ENCODE measurements around the gene PXDN.

The PXDN gene

GRCh38 chr2:1661891-1662605, 82.3 kb downstream of the PXDN start:
- DNase-seq: no peak
- ATAC-seq: no peak

- ATAC-seq (no peak), DNase-seq (no peak)
Observed at GRCh38 chr2:1660656-1661640, 83.4 kb downstream of the PXDN start.

DNA sequence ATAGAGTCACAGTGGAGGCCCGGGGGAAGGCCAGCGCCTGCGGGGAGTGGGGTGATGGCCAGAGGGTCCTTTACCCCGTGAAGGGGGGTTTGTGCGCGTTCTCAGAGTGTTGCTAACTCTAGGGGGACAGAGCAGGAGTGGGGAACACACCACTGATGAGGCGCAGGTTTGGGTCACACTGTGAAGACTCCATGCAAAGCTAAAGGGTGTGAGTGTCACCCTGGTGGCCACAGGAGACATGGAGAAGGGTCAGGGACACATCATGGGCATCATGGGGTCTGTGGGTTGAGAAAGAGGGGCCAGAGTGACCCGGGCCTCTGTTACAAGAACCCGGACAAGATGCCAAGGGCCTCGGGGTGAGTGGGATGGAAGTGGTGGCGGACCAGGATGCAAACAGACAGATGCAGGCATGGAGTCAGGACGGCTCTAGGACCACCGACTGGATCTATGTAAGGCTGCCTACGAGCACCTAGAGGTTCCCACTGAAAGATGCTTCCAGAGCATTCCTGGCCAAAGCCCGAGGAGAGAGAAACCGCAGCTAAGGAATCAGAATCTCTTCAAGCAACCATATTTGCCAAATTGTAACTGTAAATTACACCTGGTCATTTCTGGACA, 84.3 kb downstream of the PXDN start:
- DNase-seq: no peak
- ATAC-seq: no peak

- no peak for ATAC-seq
- DNase-seq: no peak
Observed at GRCh38 chr2:1658394-1659151, 85.7 kb downstream of the PXDN start.

DNA sequence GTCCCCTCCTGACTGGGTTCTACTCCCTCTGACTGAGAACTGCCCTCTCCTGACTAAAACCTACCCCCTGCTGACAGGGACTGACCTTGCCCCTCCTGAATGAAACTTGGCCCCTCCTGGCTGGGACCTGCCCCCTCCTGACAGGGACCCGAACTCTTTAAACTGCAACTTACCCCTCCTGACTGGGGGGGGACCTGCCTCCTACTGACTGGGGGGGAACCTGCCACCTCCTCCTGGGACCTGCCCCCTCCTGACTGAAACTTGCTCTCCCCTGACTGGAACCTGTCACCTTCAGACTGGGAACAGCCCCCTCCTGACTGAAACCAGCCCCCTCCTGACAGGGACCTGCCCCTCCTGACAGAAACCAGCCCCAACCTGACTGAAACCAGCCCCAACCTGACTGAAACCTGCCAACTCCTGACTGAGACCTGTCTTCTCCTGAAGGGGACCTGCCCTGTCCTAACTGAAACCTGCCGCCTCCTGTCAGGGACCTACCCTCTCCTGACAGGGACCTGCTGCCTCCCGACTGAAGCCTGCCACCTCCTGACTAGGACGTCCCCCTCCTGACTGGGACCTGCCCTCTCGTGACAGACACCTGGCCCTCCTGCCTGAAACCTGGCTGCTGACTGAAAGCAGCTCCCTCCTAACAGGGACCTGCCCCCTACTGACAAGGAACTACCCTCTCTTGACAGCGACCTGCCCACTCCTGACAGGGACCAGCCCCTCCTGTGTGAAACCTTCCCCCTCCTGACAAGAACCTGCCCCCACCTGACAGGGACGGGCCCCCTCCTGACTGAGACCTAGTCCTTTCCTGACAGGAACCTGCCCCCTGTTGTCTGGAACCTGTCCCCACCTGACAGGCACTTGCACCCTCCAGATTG, 87.1 kb downstream of the PXDN start:
- DNase-seq (no peak), ATAC-seq (no peak)

- DNase-seq (no peak), ATAC-seq (no peak)
Observed at GRCh38 chr2:1656326-1656960, 87.9 kb downstream of the PXDN start.

GRCh38 chr2:1655461-1655860, 88.9 kb downstream of the PXDN start:
- no peak for ATAC-seq
- DNase-seq: no peak

DNA sequence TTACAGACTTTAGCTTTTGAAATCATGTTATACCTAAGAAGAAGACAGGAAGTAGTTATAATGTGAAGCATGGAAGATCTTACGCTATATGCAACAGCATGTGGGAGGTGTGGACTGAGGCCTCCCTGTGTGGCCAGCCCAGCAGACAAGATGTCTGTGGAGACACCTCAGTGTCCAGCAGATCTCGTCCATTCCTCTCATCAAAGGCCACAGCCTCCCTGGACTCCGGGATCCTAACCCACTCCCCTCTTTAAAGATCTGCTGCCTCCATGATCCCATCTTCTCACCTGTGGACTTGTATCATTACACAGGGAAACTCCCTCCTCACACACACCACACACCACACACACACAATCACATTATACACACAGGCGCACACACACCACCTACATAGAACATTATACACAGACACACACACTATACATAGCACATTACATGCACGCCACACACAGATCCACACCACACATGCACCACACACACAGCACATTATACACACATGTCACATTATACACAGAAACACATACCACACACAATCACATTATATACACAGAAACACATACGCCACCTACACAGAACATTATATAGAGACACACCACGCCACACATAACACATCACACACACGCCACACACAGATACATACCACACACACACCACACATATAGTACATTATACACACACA, 89.5 kb downstream of the PXDN start:
- no peak for ATAC-seq
- no peak for DNase-seq

DNA sequence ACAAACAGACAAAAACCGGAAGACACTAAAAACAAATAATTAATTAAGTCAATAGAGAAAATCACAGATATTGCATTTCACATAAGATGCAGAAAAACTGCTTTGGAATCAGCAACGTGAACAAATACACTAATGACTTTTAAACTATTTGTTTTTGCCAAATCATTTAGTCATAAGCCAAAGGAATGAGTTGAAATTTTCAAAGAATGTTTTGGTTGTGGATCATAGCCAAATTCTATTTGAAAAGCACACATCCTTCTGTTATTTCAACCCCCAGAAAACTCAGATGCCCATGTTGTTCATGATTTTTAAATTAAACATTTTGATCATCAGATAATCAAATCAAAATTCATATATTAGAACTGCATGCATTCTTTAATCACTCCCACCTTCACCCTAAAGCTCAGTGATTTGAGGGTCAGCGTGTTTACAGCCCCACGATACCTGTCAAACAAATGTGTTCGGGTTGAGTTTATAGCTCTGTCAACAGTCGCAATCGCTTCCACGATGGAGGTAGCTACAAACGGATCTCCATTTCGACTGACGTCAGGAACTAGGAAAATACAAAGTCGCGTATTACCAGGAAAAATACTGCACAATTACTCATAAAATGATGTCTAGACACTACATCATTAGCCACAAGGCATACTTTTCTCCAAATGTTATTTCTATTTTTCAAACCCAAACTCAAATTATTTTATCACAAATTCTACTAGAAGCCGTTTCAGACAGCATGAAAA, 90.2 kb downstream of the PXDN start:
- ATAC-seq: no peak
- no peak for DNase-seq

DNA sequence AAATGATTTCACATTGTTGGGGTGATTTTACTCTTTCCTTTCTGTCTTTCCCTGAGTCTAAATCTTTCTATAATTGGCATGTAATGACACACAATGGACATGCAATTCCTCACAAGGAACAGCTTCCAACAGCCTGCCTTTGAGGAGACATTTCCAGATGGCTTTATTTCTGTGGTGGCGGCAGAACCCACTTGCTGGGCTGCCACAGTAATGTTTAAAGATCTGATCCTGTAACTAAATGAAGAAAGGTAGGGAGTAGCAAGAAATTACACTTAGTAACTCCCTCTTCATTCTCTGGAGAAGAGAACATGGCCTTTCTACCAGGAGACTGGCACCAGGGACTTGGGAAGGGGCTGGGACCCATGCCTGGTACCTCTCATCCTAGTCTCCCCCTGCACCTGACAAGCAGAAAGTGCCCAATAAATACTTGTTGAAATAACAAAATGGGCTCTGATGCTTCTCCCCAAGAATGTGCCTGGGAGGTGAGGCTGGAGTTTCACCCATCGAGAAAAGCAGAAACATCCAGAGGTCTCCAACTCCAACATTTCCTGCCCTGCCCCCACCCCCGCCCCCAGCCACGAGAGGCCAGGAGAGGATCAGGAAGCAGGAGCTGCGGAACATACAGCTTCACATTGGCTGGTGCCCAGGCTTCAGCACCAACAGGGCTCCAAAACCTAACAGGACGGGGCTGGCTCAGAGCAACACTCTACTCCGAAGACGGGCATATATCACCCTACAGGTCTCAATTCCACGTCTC, 92.1 kb downstream of the PXDN start:
- DNase-seq (no peak), ATAC-seq (no peak)

- DNase-seq: no peak
- no peak for ATAC-seq
Observed at GRCh38 chr2:1651121-1652033, 92.9 kb downstream of the PXDN start.

- DNase-seq: no peak
- no peak for ATAC-seq
Observed at GRCh38 chr2:1650085-1650872, 94.0 kb downstream of the PXDN start.

DNA sequence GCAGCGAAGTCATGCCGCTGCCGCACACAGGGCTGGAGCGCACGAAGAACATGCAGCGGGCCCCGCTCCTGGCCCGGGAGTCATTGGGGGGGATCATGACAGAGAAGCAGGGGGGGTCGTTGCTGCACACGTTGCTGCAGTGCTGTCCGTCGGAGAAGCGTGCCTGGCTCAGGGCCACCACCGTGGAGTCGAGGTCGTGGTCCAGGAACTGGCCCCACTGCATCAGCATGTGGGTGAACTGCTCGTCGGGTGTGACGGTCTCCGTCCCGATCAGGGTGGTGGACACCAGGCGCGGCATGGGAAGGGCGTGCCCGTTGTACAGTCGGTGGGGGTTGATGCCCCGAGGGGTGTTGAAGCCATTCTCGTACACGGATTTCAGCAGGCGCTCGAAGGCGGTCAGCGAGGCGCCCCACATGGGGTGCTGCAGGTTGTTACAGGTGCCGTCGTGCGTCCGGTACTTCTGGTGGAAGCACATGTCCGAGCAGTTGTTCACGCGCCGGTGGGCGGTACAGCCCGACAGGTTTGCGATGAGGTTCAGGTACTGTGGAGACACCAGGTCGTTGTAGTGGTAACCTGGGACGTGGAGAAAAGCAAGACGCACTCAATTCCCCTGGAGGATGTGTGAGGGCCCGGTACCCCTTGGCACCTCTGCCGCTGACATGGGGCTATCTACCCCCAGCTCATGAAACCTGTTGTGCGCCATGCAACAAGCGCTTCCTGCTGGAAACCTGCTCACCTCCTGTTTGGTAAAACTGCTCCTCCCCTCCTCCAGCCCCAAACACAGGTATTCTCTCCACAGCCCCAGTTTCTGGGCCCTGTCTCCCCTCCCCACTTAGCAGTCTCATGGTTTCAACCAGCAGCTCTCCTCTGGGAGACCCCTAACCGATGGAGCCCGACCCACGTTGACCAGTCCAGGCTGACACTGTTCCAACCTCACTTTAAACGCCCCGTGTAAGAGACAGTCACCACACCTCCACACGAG, 94.9 kb downstream of the PXDN start:
- no peak for DNase-seq
- peak; percentile 22 for ATAC-seq

- DNase-seq (no peak), ATAC-seq (no peak)
Observed at GRCh38 chr2:1648241-1649102, 95.8 kb downstream of the PXDN start.
